Measurements from ENCODE around the gene SREBF1. TPM values are rescaled to one million over a fixed set of nuclear protein-coding genes. Genes with fewer than 3 reads are reported as not detected.

The SREBF1 gene
- polyA plus RNA-seq, 3 donors = 7.6 to 35.9 (median 10.5) TPM

GRCh38 chr17:17770632-17771044 is 66.1 kb downstream of the SREBF1 start:
- no peak overlapping the region for H3K4me3 ChIP-seq (replicated peaks in 1 of 3; ENCODE audit: low read depth in 2 of 3, low read length in 3 of 3)
- Mint-ChIP-seq H3K27ac (peak overlapping the region in 1 of 7 donors; percentile 7), H3K36me3 (peaks cover under 1 to 3% of the 10 kb centered on the region in 2 donors), H3K9me3 (no peaks in the 10 kb centered on the region), H3K27me3 (ENCODE audit: low read depth in 3 of 3) (peaks cover 0 to 3% (median 0%) of the 10 kb centered on the region in 3 donors), H3K4me3 (no peak overlapping the region), H3K4me1 (no peaks in the 10 kb centered on the region)
- DNase-seq = no peak
- H3K27ac ChIP-seq (ENCODE audit: low read depth in 1 of 2, low read length in 2 of 2) = no peak overlapping the region
- peaks cover 77% of the 10 kb centered on the region for H4K20me1 ChIP-seq (ENCODE audit: insufficient read depth, low read length)
- 98% methylated on average over 12 of the region's 13 CpGs for WGBS (ENCODE audit: insufficient coverage)
- no peak for TF ChIP-seq CTCF (IDR thresholded peaks at IDR 0.05)
- no peak overlapping the region for H3K9ac ChIP-seq (ENCODE audit: insufficient read depth, low read length, poor library complexity, severe bottlenecking)
- H3K4me2 ChIP-seq (replicated peaks; ENCODE audit: extremely low read depth, low read length, poor library complexity, severe bottlenecking) = no peak overlapping the region
- no peak overlapping the region for H2AFZ ChIP-seq (ENCODE audit: insufficient read depth, low read depth, low read length, poor library complexity, severe bottlenecking)
- H3K79me2 ChIP-seq (ENCODE audit: insufficient read depth, low read length) = peaks cover 5% of the 10 kb centered on the region
- peaks cover 0 to 8% of the 10 kb centered on the region in 2 donors for H3K36me3 ChIP-seq (replicated peaks in 1 of 2; ENCODE audit: control insufficient read depth in 1 of 2, insufficient read depth in 2 of 2, low read length in 2 of 2)
- no peaks in the 10 kb centered on the region for H3K9me3 ChIP-seq (replicated peaks in 1 of 2; ENCODE audit: control insufficient read depth in 1 of 2, insufficient read depth in 1 of 2, low read length in 2 of 2)
- H3K4me1 ChIP-seq (ENCODE audit: control insufficient read depth in 1 of 2, insufficient read depth in 2 of 2, low read length in 2 of 2) = no peaks in the 10 kb centered on the region
- intact Hi-C loops (cut with micrococcal nuclease) = no loop called here
- H3K27me3 ChIP-seq (ENCODE audit: control insufficient read depth in 2 of 2, insufficient read depth in 2 of 2, low read length in 2 of 2) = no peaks in the 10 kb centered on the region

GRCh38 chr17:17769869-17770631 is 66.7 kb downstream of the SREBF1 start:
- H3K79me2 ChIP-seq (ENCODE audit: insufficient read depth, low read length) = peaks cover 5% of the 10 kb centered on the region
- no peak overlapping the region for H2AFZ ChIP-seq (ENCODE audit: insufficient read depth, low read depth, low read length, poor library complexity, severe bottlenecking)
- intact Hi-C loops (cut with micrococcal nuclease) = no loop called here
- no peaks in the 10 kb centered on the region for H3K4me1 ChIP-seq (ENCODE audit: control insufficient read depth in 1 of 2, insufficient read depth in 2 of 2, low read length in 2 of 2)
- H3K4me1 Mint-ChIP-seq = no peaks in the 10 kb centered on the region
- H4K20me1 ChIP-seq (ENCODE audit: insufficient read depth, low read length) = peaks cover 77% of the 10 kb centered on the region
- H3K9me3 Mint-ChIP-seq = no peaks in the 10 kb centered on the region
- no peak for DNase-seq
- H3K4me3 ChIP-seq (replicated peaks in 1 of 3; ENCODE audit: low read depth in 2 of 3, low read length in 3 of 3) = no peak overlapping the region
- no peak overlapping the region for H3K4me2 ChIP-seq (replicated peaks; ENCODE audit: extremely low read depth, low read length, poor library complexity, severe bottlenecking)
- peak overlapping the region in 1 of 7 donors; percentile 60 for H3K27ac Mint-ChIP-seq
- peaks cover 0 to 14% of the 10 kb centered on the region in 2 donors for H3K36me3 ChIP-seq (replicated peaks in 1 of 2; ENCODE audit: control insufficient read depth in 1 of 2, insufficient read depth in 2 of 2, low read length in 2 of 2)
- H3K9me3 ChIP-seq (replicated peaks in 1 of 2; ENCODE audit: control insufficient read depth in 1 of 2, insufficient read depth in 1 of 2, low read length in 2 of 2) = no peaks in the 10 kb centered on the region
- TF ChIP-seq CTCF (IDR thresholded peaks at IDR 0.05) = no peak
- H3K9ac ChIP-seq (ENCODE audit: insufficient read depth, low read length, poor library complexity, severe bottlenecking) = no peak overlapping the region
- H3K27me3 Mint-ChIP-seq (ENCODE audit: low read depth in 3 of 3) = peaks cover 0 to 3% (median 0%) of the 10 kb centered on the region in 3 donors
- H3K27me3 ChIP-seq (ENCODE audit: control insufficient read depth in 2 of 2, insufficient read depth in 2 of 2, low read length in 2 of 2) = no peaks in the 10 kb centered on the region
- 93% methylated on average over 24 of the region's 25 CpGs for WGBS (ENCODE audit: insufficient coverage)
- no peak overlapping the region for H3K4me3 Mint-ChIP-seq
- no peak overlapping the region for H3K27ac ChIP-seq (ENCODE audit: low read depth in 1 of 2, low read length in 2 of 2)
- H3K36me3 Mint-ChIP-seq = peaks cover 4 to 9% of the 10 kb centered on the region in 2 donors

Measured in CD14-positive monocyte (primary cell).